Umbilical cord (tissue), 2 donors: ENCODE measurements around the gene RASIP1. TPM values are rescaled to one million over a fixed set of nuclear protein-coding genes. Genes with fewer than 3 reads are reported as not detected.

Experiments
- DNase-seq: peaks from one replicate; pipeline ENCODE4 v3.0.0-alpha.2; 2015; ENCODE audit warnings: low spot score
- total RNA-seq: library from RNA; depleted of rRNA; stranded (reverse); fragments of >200 nt; gene quantifications from one replicate; pipeline ENCODE4 v1.2.3, GENCODE V29; 2014; ENCODE audit warnings: low replicate concordance; ENCODE audit not compliant: insufficient read depth

Gene RASIP1
- total RNA-seq, 1 donor from 2014 or later, result 3.1 TPM

DNA sequence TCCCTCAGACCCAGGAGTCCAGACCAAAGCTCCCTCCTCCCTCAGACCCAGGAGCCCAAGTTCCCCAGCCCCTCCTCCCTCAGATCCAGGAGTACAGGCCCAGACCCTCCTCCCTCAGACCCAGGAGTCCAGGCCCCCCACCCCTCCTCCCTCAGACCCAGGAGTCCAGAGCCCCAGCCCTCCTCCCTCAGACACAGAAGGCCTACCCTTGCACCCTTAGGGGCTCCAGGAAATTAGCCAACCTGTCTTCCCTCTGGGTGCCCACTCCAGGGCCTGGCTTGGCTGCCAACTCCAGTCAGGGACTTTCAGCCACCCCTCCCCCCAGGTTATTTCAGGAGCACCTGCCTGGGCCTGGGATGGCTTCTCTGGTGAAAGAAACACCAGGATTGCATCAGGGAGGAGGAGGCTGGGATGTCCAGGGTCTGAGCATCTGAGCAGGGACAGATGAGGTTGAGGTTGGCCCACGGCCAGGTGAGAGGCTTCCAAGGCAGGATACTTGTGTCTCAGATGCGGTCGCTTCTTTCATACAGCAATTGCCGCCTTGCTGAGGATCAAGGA, 14.8 kb upstream of the RASIP1 start, which contains the start of gene FGF21:
FGF21 (plus strand) TSS at position 441 of the 558 bp plus-strand sequence. CDS start 713 bp downstream, outside the sequence.
- no peak for DNase-seq

DNA sequence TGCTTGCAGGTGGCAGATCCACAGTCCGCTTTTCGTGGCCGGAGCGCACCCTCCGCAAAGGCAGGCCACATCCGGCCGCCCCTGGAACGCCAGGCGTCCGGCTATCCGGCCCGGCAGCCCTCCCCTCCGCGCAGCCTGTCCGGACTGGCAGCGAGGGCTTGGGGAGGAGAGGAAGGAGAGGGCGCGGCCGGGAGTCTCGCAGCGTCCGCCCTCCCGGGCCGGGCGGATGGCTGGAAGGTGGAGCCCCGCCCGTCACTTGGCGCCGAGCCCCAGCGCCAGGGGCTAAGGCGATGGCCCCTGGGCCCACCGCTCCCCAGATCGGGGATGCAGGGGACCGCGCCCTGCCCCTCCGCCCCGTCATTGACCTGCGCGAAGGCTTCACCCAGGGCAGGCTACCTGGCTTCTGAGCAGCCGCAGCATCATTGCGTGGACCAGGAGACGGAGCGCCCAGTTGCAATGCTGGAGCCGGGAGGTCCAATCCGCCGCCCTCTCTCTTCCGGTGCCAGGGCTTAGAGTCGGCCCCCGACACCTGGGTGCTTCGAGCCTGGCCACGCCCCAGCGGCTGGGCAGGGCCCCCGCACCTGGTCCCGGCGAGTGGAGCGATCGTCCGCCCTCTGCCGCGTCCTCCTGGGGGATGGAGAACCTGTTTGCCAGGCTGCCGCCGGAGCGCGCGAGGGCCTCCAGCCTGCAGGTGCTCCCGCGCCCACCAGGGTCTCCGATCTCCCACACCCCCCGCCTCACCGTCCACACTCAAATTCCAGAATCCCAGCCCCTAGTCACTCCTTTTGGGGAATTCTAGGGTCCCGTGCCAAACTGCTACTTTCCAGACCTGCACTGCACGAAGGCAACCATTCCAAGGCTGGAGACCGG, 12.3 kb upstream of the RASIP1 start, which contains the start of gene FUT1:
FUT1 (minus strand) TSS at position 146 of the 870 bp plus-strand sequence. CDS start 1,360 bp downstream, outside the sequence.
- DNase-seq, result peak; percentile 74

DNA sequence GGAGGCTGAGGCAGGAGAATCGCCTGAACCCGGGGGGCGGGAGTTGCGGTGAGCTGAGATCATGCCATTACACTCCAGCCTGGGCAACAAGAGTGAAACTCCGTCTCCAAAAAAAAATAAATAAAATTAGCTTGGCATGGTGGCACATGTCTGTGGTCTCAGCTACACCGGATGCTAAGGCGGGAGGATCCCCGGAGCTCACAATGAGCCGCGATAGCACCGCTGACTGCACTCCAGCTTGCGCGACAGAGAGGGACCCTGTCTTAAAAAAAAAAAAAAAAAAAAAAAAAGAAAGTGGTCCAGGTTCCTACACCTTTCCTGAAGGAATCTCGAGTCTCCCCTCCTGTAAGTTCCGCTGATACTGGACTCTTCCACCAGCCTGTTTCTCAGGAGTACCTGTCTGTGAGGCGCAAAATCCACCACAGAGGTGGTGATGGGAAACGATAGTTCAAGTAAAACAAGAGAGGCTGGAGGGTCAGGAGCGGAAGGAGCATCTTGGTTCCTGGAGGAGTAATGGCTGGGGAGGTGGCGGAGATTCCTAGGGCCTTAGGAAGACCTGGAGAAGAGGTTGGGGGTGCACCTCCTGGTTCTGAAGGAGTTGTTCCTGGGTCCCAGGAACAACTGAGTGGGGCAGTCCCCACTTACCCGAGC, 11.6 kb upstream of the RASIP1 start:
- no peak for DNase-seq

DNA sequence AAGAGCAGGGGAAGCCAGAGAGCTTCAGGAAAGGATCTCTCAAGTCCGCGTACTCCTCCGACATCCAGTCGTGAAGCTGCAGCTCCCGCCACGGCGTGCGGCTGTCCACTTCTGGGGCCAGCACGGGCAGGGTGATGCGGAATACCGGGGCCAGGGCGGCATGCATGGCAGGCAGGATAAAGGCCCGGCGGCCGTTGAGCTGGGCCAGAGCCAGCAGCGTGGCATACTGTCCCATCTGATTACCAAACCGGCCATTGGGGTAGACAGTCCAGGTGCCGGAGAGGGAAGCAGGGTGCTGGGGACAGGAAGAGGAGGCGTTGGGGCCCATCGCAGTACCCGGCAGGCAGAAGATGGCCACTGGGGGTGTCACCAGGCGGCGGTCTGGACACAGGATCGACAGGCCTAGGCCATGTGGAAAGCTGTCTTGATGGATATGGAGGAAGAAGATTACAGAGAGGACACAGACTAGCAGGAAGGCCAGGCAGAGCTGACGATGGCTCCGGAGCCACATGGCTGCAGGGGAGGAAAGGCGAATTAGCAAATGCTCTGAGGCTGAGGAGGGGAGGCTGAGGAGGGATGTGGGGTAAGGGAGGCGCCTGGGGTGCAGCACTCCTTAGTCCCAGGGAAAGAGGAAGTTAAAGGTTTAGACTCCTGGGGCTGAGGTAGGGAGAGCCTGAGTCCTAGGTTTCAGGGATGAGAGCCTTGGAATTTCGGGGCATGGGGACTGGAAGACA, 10.5 kb upstream of the RASIP1 start:
- DNase-seq, result no peak

DNA sequence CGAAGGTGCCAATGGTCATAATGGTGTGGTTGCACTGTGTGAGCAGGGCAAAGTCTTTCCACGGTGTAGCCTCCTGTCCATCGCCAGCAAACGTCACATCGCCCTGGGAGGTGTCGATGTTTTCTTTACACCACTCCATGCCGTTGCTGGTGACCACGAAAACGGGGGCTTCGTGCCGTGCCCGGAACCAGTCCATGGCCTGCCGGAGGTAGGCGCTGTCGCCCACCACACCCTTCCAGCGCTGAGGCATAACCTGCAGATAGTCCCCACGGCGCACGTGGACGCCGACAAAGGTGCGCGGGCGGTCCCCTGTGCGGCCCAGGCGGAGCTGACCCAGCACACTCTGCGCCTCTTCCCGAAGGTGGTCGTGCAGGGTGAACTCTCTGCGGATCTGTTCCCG, 9.9 kb upstream of the RASIP1 start:
- DNase-seq, result no peak

DNA sequence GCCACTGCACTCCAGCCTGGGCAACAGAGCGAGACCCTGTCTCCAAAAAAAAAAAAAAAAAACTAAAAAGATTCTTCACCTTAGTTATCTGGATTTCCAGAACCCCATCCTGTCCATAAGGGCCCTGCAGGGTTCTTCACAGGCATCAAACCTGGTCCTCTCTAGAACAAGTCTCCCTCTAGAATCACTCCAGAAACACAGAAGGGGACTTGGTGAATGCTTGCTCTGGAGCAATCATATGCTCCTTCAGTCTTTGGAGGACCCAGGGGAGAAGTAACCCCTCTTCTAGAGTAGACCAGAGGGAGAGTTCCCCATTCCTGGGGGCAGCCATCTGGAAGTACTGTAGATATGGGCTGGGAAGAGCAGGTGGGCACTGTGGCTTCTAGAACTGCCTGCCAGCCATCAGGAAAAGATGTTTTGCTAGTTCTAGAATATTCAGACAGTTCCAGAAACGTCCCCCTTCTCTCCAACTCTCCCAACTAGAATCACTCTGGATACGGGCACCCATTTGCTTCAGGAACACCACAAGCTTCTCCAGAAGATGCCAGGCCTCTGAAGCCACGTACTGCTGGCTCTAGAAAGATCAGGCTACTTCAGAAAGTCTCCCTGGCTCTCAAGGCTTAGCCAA, 9.3 kb upstream of the RASIP1 start:
- no peak for DNase-seq

DNA sequence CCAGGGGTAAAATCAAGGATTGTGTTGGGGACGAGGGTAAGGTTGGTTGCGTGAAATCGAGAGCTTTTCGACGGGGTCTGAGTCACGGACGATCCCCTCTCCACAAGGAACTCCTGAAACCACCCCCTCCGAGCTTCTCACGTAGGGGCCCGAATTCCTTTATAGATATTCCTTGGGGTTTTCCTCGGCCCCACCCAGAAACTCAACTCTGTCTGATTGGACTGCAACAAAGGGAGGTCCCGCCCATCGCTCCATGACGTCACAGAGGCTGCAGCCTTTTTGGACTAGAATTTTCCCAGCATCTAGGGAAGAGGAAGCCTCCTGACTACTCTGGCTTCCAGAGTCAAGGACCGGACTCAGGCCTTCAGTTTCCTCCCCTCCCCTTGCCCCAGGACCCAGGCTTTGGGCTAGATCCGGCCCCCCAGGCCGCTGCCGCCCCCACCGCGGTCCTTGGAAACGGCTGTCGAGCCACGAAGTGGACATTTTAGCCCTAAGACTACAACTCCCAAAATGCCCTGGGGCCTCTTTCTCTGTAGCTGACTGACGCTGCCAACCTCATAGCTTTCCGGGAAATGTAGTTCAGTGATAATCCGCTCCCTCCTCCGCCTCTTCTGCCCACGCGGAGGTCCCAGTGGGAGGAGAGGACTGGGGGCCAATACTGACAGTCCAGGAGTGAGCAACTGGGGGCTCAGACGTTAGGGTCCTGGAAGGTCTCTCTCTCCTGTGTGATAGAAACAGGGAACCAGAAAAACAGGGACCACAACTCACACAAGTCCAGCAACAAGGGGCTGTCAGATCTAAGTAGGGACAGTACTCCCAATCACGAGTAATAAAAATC, 6.5 kb upstream of the RASIP1 start, which contains the start of gene IZUMO1:
IZUMO1 (minus strand) TSS at position 172 of the 838 bp plus-strand sequence. CDS start 1,050 bp downstream, outside the sequence.
- DNase-seq, result peak; percentile 89

DNA sequence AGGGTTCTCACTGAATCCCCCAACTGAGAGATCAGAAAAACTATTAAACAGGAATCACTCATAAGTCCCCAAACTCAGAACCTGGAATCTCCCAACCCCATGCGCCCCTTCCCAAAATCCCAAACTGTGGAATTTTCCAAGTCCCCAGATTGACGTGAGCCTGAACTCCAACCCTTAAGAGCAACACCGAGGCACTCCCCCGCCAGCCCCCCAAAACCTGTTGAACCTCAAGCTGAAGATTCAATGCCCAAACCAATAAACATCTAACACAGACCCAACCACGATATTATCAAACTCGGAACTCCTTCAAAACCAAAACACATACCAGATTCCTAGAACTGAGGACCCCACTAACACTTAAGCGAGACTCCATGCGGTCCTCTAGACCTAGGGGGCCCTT, 5.7 kb upstream of the RASIP1 start:
- DNase-seq, result no peak

DNA sequence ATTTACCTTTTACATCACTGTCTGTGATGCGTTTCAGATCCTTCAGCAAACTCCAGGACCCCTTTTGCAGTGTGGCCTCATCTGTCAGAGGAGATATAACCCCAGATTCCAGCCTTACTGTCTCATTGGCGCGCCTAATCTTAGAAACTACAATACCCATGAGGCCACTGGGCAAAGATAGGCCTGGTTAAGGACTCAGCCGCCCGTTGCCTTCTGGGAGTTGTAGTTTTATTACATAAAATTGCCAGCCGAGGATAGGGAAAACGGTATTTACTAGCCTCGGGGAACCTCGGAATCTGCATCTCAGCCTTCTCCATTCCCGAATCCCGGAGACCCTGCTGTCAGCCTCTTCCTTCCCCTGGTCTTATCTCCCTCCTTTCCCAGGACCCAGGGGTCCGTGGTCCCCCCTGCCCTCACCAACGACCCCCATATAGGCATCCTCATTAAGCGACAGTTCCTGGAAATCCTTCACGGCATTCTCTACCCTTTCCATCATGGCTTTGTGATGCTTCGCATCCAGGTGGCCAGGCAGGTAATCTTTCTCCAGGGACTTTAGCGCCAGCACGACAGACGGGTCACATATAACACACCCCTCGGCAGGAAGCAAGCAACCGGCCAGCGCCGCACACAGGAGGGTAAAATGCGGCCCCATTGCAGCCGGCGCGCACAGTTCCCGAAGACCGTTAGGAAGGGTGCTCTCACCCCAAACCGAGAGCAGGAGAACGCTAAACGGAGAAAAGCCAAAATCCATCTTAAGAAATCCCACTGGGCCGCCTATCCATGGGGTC, 5.0 kb upstream of the RASIP1 start:
- peak; percentile 65 for DNase-seq

DNA sequence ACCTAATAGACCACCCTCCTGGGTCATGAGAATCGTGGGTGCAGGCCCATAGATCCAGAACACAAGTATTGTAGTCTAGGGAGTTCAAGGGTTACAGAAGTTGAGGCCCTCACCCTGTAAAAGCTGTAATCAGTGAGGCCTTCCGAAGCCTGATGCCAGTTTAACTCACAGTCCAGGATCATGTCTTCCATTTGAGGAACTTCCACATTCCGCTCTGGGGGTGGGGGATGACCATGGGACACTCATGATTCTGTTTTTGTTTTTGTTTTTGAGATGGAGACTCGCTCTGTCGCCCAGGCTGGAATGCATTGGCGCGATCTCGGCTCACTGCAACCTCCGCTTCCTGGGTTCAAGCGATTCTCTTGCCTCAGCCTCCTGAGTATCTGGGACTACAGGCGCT, 1.7 kb upstream of the RASIP1 start:
- DNase-seq, result no peak

DNA sequence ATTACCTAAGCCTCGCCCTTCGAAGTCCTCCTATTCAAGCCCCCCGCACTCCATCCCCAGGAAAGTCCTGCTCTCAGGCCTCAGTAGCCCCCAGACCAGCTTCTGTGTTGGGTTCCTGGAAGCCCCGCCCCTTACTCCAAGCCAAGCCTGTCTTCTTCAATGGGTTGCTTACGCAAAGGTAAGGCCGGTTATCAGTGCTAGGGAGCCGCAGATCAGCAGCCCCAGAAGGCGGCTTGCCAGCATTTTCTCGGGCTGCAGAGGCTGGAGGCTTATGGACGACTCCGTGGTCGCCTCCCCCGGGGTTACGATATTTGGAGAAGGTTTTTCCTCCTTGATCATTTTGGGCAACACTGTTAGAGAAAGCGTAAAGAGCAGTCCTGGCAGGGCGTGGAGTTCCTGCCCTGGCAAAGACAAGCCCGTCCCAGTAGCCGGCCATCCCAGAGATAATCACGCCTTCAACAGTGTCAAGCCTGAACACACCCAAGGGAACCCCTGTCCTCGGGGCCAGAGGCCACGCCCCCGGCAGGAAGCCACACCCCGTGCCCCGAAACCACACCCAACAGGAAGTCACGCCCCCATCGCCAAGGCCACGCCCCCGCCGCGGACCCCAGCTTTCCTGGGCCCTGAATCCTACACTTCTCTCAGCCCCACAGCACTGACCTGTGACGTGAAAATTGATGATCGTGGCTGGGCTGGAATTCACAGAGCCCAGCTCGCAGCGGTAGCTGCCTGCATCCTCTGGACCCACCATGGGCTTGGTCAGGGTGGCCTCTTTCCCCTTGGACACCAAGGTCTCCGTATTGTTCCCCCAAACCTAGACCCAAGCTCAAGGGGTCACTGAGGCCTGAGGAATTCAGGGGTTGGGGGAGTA, 954 bp upstream of the RASIP1 start:
- DNase-seq, result no peak

DNA sequence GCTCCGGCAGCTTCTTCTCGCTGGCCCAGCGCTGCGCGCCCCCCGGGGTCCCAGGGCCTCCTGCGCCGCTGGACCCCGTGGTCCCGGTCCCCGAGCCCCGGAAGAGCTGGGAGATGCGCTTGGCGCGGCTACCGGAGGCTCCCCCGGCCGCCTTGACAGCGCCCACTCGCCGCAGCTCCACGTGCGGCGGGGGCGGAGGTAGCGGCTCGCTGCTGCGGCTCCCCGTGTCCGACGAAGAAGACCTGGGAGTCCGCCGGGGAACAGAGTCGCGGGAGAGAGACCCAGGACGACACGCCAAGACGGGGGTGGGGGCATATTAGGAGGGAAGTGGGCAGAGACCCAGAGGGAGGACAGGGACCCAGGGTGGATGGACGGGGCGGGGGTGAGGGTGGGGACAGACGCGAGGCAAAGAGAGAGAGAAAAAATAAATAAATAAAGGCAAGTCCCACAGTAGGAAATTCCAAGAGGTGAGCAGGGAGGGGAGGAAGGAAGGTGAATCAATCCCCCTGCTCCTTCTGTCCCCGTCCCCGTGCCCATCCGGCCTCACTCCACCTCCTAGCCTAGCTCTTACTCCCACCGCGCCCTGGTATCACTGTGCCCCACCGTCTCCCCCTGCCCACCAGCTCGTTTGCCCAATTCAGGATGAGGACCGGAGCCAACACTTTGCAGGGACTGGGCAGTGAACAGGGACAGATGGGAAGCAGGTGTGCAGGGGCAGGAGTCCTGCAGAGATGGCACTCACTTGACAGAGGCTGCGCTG, 826 bp downstream of the RASIP1 start:
- no peak for DNase-seq

DNA sequence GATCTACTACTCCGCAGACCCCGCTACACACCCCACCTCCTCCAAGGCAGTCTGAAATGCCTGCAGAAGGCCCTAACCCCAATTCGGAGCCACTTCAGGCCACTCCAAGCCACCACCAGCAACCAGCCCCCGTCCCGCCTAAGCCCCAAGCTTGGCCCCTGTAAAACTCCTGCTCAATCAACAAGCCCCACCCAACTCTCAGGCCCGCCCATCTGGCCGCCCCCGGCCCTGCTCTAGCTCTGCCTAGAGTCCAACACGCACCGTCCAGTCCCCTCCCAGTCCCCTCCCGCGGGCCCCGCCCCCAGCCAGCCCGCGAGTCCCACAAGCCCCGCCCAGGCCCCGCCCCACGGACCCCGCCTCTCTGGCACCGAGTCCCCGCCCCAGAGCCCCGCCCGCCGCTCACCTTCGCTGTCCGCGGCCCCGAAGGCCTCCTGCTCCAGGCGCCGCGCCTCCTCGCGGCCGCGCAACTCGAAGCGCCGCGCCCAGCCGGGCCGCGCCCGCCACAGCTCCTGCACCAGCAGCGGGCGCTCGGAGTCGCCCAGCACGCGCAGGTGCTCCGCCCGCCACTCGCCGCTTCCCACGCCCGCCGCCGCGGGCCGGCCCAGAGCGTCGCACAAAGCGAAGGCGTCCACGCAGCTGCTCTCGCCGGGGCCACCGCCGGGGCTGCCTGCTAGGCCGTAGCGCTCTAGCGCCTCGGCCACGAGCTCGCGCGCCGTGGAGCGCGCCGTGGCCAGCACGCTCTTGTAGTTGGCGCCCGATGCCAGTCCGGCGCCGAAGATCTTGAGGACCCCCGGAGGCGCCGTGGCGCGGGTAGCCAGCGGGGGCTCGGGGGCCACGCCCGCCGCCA, 1.6 kb downstream of the RASIP1 start:
- DNase-seq, result peak; percentile 86

DNA sequence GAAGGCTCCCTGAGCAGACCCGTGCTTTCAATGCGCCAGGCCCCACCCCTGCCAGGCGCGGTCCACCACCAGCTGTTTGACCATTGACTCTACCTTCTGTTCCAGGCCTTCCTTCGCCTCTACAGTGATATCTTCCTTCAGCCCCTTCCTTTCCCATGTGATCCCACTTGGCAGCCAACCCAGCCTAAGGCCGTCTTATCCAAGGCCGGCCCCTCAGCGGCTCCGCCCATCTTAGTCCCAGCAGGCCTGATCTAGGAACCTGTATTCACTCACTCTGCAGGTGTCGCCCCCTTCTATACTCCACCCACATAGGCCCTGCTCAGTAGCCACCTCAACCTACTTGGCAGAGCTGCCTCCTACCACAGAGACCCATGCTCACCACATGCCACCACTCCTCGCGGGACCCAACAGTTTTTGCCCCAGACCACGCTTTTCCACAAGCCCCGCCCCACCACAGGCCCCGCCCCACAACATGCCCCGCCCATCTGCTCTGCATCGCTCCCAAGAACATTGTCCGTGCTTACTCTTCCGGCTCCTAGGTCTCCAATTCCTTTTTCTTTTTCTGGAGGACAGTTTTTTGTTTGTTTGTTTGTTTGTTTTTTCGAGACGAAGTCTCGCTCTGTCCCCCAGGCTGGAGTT, 2.9 kb downstream of the RASIP1 start:
- no peak for DNase-seq

DNA sequence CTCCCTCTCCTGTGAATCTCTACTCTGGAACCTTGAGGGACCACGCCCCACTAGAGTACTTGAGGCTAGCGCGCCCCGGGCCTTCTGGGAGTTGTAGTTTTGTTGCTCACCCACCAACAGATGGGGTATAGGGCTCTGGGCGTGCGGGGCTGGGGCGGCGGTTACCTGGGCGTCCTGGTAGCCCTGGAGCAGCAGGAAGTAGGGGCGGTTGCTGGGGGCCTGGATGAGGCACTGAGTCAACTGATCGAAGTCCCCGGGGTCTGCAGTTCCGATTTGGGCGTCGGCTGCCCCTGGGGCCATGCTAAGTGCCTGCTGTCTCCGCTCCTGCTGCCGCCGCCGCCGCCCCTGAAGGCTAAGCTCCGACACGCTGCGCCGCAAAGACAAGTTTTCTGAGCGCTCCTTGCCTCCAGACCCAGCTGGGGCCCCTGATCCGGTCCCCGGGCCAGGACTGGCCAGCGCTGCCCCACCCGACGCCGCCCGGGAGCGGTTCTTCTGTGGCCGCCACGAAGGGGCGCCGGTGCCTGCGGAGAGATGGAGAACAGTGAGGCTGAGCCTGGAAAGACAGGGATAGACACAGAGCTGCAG, 5.3 kb downstream of the RASIP1 start:
- peak; percentile 64 for DNase-seq

DNA sequence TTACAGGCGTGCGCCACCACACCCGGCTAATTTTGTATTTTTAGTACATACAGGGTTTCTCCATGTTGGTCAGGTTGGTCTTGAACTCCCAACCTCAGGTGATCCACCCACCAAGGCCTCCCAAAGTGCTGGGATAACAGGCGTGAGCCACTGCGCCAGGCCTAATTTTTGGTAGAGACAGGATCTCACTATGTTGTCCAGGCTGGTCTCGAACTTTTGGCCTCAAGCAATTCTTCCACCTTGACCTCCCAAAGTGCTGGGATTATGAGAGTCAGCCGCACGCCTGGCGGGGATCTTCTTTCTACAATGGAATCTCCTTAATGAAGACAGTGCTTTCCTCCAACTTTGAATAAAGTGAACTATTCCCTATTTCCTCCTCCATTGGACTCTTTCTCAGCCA, 5.8 kb downstream of the RASIP1 start:
- no peak for DNase-seq
